ENCODE data around the gene SHROOM2.

GRCh38 chrX:9832811-9833210 lies 46.6 kb downstream of the SHROOM2 start:
- no peak for TF ChIP-seq POLR2AphosphoS5 (IDR thresholded peaks at IDR 0.05; ENCODE audit: low read depth)
- TF ChIP-seq, protein P1, sequence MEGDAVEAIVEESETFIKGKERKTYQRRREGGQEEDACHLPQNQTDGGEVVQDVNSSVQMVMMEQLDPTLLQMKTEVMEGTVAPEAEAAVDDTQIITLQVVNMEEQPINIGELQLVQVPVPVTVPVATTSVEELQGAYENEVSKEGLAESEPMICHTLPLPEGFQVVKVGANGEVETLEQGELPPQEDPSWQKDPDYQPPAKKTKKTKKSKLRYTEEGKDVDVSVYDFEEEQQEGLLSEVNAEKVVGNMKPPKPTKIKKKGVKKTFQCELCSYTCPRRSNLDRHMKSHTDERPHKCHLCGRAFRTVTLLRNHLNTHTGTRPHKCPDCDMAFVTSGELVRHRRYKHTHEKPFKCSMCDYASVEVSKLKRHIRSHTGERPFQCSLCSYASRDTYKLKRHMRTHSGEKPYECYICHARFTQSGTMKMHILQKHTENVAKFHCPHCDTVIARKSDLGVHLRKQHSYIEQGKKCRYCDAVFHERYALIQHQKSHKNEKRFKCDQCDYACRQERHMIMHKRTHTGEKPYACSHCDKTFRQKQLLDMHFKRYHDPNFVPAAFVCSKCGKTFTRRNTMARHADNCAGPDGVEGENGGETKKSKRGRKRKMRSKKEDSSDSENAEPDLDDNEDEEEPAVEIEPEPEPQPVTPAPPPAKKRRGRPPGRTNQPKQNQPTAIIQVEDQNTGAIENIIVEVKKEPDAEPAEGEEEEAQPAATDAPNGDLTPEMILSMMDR (IDR thresholded peaks at IDR 0.05; ENCODE audit: insufficient read depth, low read length) = no peak
- no peak for TF ChIP-seq GABPA (IDR thresholded peaks at IDR 0.05; ENCODE audit: low read depth)

Data from HL-60 (cell line).